ENCODE results near the gene USP36. TPM values are rescaled to one million over a fixed set of nuclear protein-coding genes. Genes with fewer than 3 reads are reported as not detected.

USP36 gene
- total and polyA plus RNA-seq, 9 of the 15 experiments (the other 6 are each of a cell fraction or from before 2014, with no cell fraction given) = 6.4 to 72.8 (median 22.5) TPM

GRCh38 chr17:78822552-78822951, 18.1 kb downstream of the USP36 start:
- intact Hi-C loops (cut with micrococcal nuclease) = no loop called here
- no peaks in the 10 kb centered on the region for H3K9me3 ChIP-seq (replicated peaks; ENCODE audit: control insufficient read depth, insufficient read depth, low read depth, low read length)
- no peak for ATAC-seq
- H3K4me3 ChIP-seq = no peak overlapping the region
- in situ Hi-C loops (cut with MboI) = no loop called here
- H3K9ac ChIP-seq (ENCODE audit: insufficient read depth in 1 of 2, low read depth in 2 of 2, low read length in 2 of 2) = no peak overlapping the region
- WGBS (ENCODE audit: insufficient coverage, low coverage, missing lambda C conversion rate) = 92% methylated on average over 10 of the region's 14 CpGs
- no peak for FAIRE-seq
- no peaks in the 10 kb centered on the region for H3K27me3 ChIP-seq (ENCODE audit: control insufficient read depth in 2 of 2, insufficient read depth in 2 of 2, low read length in 2 of 2)
- no peak overlapping the region for H2AFZ ChIP-seq (ENCODE audit: low read depth, low read length)
- CTCF ChIA-PET (ENCODE audit: low intra/inter-chr PET ratio) = no interaction called here
- peaks cover 7% of the 10 kb centered on the region; the same call in 1 of the 3 replicates for H3K79me2 ChIP-seq (ENCODE audit: control insufficient read depth, insufficient read depth, low read length)
- no peak overlapping the region for H3K27ac ChIP-seq (ENCODE audit: extremely low read depth, low read depth, low read length)
- peaks cover 95% of the 10 kb centered on the region for H3K36me3 ChIP-seq (ENCODE audit: control insufficient read depth, insufficient read depth, low read length)
- POLR2A ChIA-PET = interaction anchor here (0.6 to 1.3 kb wide), 3 partner anchors 25 to 1465 kb away, joined by 3 to 4 read pairs (median 4); no protein-coding TSS in a partner anchor
- no peak for DNase-seq (ENCODE audit: extremely low read depth in 1 of 4, low spot score in 3 of 4)
- no peak overlapping the region for H3K4me2 ChIP-seq (ENCODE audit: insufficient read depth, low read length)
- H3K9me1 ChIP-seq (ENCODE audit: control insufficient read depth, insufficient read depth, low read length) = no peaks in the 10 kb centered on the region
- BruUV-seq (replicated peaks) = no TSS peak
- peaks cover 17% of the 10 kb centered on the region; the same call in 1 of the 2 replicates for H4K20me1 ChIP-seq (replicated peaks; ENCODE audit: control insufficient read depth, insufficient read depth, low read length)
- peaks cover 4 to 5% of the 10 kb centered on the region in 2 experiments; a peak in 4 of 5 replicates for H3K4me1 ChIP-seq (replicated peaks in 1 of 2; ENCODE audit: control insufficient read depth in 2 of 2, insufficient read depth in 2 of 2, low read length in 2 of 2)
- TF ChIP-seq L3MBTL2 (IDR thresholded peaks at IDR 0.05) = no peak
- no peak for TF ChIP-seq TAF1 (IDR thresholded peaks at IDR 0.05; ENCODE audit: control insufficient read depth, extremely low read depth, insufficient read depth, low read length, severe bottlenecking)
- TF ChIP-seq CBFA2T3 (IDR thresholded peaks at IDR 0.05) = no peak
- no peak for TF ChIP-seq CTBP1 (IDR thresholded peaks at IDR 0.05; ENCODE audit: borderline replicate concordance)
- no peak for TF ChIP-seq HMBOX1 (IDR thresholded peaks at IDR 0.05)
- TF ChIP-seq NELFE (IDR thresholded peaks at IDR 0.05; ENCODE audit: insufficient read depth, insufficient read length) = no peak
- no peak for TF ChIP-seq PBX2 (CRISPR knock-in tag; IDR thresholded peaks at IDR 0.05; ENCODE audit: low read depth)
- TF ChIP-seq PBX2 (tag; conservative IDR thresholded peaks at IDR 0.05; ENCODE audit: low read depth) = no peak
- no peak for TF ChIP-seq HINFP (tag; conservative IDR thresholded peaks at IDR 0.05; ENCODE audit: low read depth)
- TF ChIP-seq NBN (IDR thresholded peaks at IDR 0.05; ENCODE audit: low read depth) = no peak
- no peak for TF ChIP-seq BCLAF1 (IDR thresholded peaks at IDR 0.05; ENCODE audit: borderline replicate concordance in 1 of 2, control insufficient read depth in 1 of 2, low read depth in 2 of 2, low read length in 1 of 2)
- no peak for TF ChIP-seq ZNF316 (IDR thresholded peaks at IDR 0.05)
- TF ChIP-seq ATF3 (IDR thresholded peaks at IDR 0.05) = no peak
- TF ChIP-seq ATF3 (CRISPR knock-in tag; conservative IDR thresholded peaks at IDR 0.05) = no peak

All from K562 (cell line).